ENCODE data around the gene AGGF1. TPM values are rescaled to one million over a fixed set of nuclear protein-coding genes. Genes with fewer than 3 reads are reported as not detected.
A peak's percentile ranks its signal among the peaks of the same experiment; 100 is the strongest.

Gene AGGF1
- polyA plus RNA-seq, 1 experiment, result 22.8 TPM

DNA sequence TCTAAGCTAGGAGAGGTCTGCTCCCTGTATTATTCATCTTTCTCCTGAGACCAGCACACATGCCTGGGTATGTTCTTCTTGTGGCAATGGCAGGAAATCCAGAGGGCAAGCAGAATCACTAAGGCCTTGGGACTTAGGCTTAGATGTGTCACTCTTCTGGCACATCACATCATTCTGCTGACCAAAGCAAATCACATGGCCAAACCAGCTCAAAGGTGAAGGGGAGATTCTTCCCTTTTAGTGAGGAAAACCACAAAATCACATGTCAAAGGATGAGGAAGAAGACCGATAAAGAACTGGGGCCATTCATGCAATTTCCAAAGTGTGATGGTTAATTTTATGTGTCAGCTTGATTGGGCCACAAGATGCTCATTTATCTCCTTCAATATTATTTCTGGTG, 5.7 kb upstream of the AGGF1 start:
- Histone ChIP-seq H3K27me3 (ENCODE audit: control insufficient read depth, insufficient read depth, low read length) (peaks cover 8% of the 10 kb centered on the region), H3K27ac (ENCODE audit: low read depth, low read length) (no peak overlapping the region), H3K4me3 (ENCODE audit: low read depth, low read length) (no peak overlapping the region), H3K9me3 (ENCODE audit: control insufficient read depth, insufficient read depth, low read length) (no peaks in the 10 kb centered on the region)
- DNase-seq (ENCODE audit: low read depth, low spot score), result no peak
- POLR2A ChIA-PET, result no interaction called here
- CTCF ChIA-PET, result no interaction called here
- TF ChIP-seq, protein P1, sequence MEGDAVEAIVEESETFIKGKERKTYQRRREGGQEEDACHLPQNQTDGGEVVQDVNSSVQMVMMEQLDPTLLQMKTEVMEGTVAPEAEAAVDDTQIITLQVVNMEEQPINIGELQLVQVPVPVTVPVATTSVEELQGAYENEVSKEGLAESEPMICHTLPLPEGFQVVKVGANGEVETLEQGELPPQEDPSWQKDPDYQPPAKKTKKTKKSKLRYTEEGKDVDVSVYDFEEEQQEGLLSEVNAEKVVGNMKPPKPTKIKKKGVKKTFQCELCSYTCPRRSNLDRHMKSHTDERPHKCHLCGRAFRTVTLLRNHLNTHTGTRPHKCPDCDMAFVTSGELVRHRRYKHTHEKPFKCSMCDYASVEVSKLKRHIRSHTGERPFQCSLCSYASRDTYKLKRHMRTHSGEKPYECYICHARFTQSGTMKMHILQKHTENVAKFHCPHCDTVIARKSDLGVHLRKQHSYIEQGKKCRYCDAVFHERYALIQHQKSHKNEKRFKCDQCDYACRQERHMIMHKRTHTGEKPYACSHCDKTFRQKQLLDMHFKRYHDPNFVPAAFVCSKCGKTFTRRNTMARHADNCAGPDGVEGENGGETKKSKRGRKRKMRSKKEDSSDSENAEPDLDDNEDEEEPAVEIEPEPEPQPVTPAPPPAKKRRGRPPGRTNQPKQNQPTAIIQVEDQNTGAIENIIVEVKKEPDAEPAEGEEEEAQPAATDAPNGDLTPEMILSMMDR (IDR thresholded peaks at IDR 0.05; ENCODE audit: low read depth, low read length), result no peak

DNA sequence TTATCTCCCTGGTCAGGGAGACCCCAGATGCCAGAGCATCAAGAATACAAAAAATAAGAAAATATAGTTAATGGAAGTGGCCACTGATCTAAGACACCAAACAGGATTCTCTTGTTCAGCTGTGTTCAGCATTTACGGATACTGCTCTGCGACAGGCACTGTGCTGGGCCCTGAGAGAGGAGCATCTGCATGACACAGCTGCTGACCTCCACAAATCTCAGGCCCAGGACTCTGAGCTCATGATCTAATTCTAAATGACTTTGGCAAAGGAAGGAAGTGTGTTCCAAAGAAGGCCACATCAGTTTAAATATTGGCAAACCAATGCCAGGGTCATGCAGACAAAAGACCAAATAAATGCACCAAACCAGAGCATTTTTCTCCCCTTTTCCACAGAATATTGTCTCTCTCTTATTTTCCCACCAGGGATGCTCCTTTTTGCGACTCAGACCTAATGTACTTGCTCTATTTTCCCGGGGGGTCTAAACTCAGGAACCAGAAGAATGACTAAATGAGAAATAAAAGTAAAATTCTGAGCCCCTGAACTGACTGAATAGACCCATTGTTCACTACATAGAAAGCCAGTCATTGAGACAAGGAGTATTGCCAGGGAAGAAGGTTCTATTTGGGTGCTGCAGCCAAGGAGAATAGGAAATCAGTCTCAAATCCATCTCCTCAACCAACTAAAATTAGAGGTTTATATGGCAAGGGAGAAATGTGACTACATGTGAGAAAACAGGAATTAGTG, 1.4 kb upstream of the AGGF1 start:
- ChIA-PET POLR2A (no interaction called here), CTCF (interaction anchor here (0.5 kb wide), 1 partner anchor 16 kb away, joined by 3 read pairs; no protein-coding TSS in a partner anchor)
- H3K9me3 ChIP-seq (ENCODE audit: control insufficient read depth, insufficient read depth, low read length), result no peaks in the 10 kb centered on the region
- TF ChIP-seq, protein P1 (IDR thresholded peaks at IDR 0.05; ENCODE audit: low read depth, low read length), result no peak
- H3K4me3 ChIP-seq (ENCODE audit: low read depth, low read length), result no peak overlapping the region
- no peak overlapping the region for H3K27ac ChIP-seq (ENCODE audit: low read depth, low read length)
- peaks cover 8% of the 10 kb centered on the region for H3K27me3 ChIP-seq (ENCODE audit: control insufficient read depth, insufficient read depth, low read length)
- no peak for DNase-seq (ENCODE audit: low read depth, low spot score)

DNA sequence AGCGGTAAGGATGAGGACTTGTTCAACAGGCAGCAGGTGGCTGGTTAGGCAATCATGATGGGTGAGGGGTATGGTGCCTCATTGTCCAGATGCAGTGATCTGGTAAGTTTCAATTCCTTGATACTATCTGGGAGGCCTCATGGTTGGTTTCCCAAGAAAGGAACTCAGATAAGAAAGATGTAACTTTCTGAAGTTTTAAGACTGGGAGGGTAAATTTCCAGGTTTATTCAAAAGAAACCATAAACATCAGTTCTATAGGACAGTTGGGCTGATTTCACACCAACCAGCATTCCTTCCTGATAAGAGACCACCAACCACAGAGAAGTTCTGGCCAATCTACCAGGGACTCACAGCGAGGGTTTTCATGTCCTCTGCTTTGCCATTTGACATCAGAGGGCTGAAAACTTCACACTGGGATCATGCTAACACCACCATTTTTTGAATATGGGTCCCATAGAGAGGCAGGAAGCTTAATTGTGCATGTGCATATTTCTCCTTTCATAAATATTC, 773 bp upstream of the AGGF1 start:
- peaks cover 7% of the 10 kb centered on the region for H3K27me3 ChIP-seq (ENCODE audit: control insufficient read depth, insufficient read depth, low read length)
- CTCF ChIA-PET, result interaction anchor here (1.5 to 2.1 kb wide), 3 partner anchors 13 to 431 kb away, joined by 3 to 8 read pairs (median 6); no protein-coding TSS in a partner anchor

DNA sequence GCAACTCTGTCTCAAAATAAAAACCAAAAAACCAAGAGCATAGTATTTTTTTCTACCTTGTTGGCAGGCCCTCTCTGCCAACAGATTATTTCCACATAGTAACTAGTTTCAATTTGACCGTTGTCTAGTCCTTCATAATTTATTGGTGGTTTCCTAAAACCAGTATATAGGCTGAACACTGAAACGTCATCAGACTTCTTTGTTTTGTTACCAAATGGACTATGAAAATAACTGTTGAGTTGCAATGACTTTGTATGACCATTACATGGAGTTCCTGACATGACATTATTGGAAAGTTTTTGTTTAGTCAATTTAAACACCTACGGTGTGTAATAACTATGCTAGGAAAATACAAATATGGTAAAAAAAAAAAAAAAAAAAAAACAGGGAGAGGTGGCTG, 1.7 kb downstream of the AGGF1 start:
- no peak for DNase-seq (ENCODE audit: low read depth, low spot score)
- POLR2A ChIA-PET, result no interaction called here
- CTCF ChIA-PET, result interaction anchor here (1.6 to 2.1 kb wide), 2 partner anchors 15 to 46 kb away, joined by 6 to 8 read pairs; no protein-coding TSS in a partner anchor
- TF ChIP-seq, protein P1 (IDR thresholded peaks at IDR 0.05; ENCODE audit: low read depth, low read length), result no peak
- Histone ChIP-seq H3K9me3 (ENCODE audit: control insufficient read depth, insufficient read depth, low read length) (no peaks in the 10 kb centered on the region), H3K27ac (ENCODE audit: low read depth, low read length) (no peak overlapping the region), H3K4me3 (ENCODE audit: low read depth, low read length) (no peak overlapping the region), H3K27me3 (ENCODE audit: control insufficient read depth, insufficient read depth, low read length) (peaks cover 6% of the 10 kb centered on the region)

More for the DNA sequence above, 773 bp upstream of the AGGF1 start:
- Histone ChIP-seq H3K4me3 (ENCODE audit: low read depth, low read length) (peak overlapping the region; percentile 92), H3K9me3 (ENCODE audit: control insufficient read depth, insufficient read depth, low read length) (no peaks in the 10 kb centered on the region), H3K27ac (ENCODE audit: low read depth, low read length) (no peak overlapping the region)
- POLR2A ChIA-PET, result interaction anchor here (0.8 to 1.5 kb wide), 4 partner anchors 38 to 463 kb away, joined by 3 to 7 read pairs (median 4); partner anchors contain the start of genes WDR41 and ZBED3
- TF ChIP-seq, protein P1 (IDR thresholded peaks at IDR 0.05; ENCODE audit: low read depth, low read length), result no peak
- no peak for DNase-seq (ENCODE audit: low read depth, low spot score)

DNA sequence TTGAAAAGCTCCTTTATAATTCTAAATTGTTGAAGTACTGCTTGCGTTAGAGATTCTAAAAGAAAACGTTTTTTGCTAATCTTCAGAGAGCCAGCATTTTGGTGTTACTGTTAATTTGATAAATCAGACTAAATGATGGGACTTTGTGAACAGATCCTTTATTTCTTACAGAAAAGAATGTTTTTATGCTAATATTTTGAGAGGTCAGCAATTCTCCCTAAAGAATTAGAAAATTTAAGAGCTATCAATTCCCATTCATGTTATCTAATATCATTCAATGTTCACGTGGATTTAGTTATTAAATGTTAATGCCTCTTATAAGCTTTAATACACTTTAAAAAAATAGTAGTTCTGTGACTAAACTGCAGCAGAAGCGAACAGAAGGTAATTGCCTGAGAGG, 2.4 kb downstream of the AGGF1 start:
- H3K27ac ChIP-seq (ENCODE audit: low read depth, low read length), result no peak overlapping the region
- ChIA-PET CTCF (no interaction called here), POLR2A (no interaction called here)
- no peaks in the 10 kb centered on the region for H3K9me3 ChIP-seq (ENCODE audit: control insufficient read depth, insufficient read depth, low read length)
- no peaks in the 10 kb centered on the region for H3K27me3 ChIP-seq (ENCODE audit: control insufficient read depth, insufficient read depth, low read length)
- no peak for DNase-seq (ENCODE audit: low read depth, low spot score)
- TF ChIP-seq, protein P1 (IDR thresholded peaks at IDR 0.05; ENCODE audit: low read depth, low read length), result no peak
- H3K4me3 ChIP-seq (ENCODE audit: low read depth, low read length), result no peak overlapping the region

Measured in AG04450 (cell line).